CD4-positive, alpha-beta T cell treated with Interleukin-15 for 1 hour (primary cell): Measurements from ENCODE around the gene IL31RA.

Experiments used
- DNase-seq: peaks from one replicate; pipeline ENCODE4 v3.0.0-alpha.2; 2020

The IL31RA gene

GRCh38 chr5:55904152-55904551, 53.0 kb downstream of the IL31RA start:
- DNase-seq = no peak

GRCh38 chr5:55905251-55905650, 54.1 kb downstream of the IL31RA start:
- DNase-seq = no peak

GRCh38 chr5:55907927-55908326, 56.8 kb downstream of the IL31RA start:
- no peak for DNase-seq

- no peak for DNase-seq
Measured at GRCh38 chr5:55908804-55909203, 57.6 kb downstream of the IL31RA start.

GRCh38 chr5:55911784-55912653, 60.9 kb downstream of the IL31RA start:
- no peak for DNase-seq

- no peak for DNase-seq
Measured at GRCh38 chr5:55913466-55914413, 62.6 kb downstream of the IL31RA start.

GRCh38 chr5:55914971-55915370, 63.8 kb downstream of the IL31RA start:
- no peak for DNase-seq

- DNase-seq = no peak
Measured at GRCh38 chr5:55915783-55916182, 64.6 kb downstream of the IL31RA start.

GRCh38 chr5:55916986-55917385, 65.8 kb downstream of the IL31RA start:
- DNase-seq = no peak

- no peak for DNase-seq
Measured at GRCh38 chr5:55917402-55918086, 66.4 kb downstream of the IL31RA start.

GRCh38 chr5:55918087-55919035, 67.2 kb downstream of the IL31RA start:
- no peak for DNase-seq

GRCh38 chr5:55919625-55920024, 68.5 kb downstream of the IL31RA start:
- no peak for DNase-seq

- no peak for DNase-seq
Measured at GRCh38 chr5:55920784-55921183, 69.6 kb downstream of the IL31RA start.

- DNase-seq = no peak
Measured at GRCh38 chr5:55921617-55922016, 70.5 kb downstream of the IL31RA start.

- no peak for DNase-seq
Measured at GRCh38 chr5:55923177-55923771, 72.1 kb downstream of the IL31RA start.

GRCh38 chr5:55923865-55924500, 72.8 kb downstream of the IL31RA start:
- no peak for DNase-seq

- no peak for DNase-seq
Measured at GRCh38 chr5:55924744-55925143, 73.6 kb downstream of the IL31RA start.

GRCh38 chr5:55925181-55925580, 74.0 kb downstream of the IL31RA start:
- DNase-seq = no peak

GRCh38 chr5:55925712-55926111, 74.6 kb downstream of the IL31RA start:
- DNase-seq = no peak

GRCh38 chr5:55926476-55926875, 75.3 kb downstream of the IL31RA start:
- no peak for DNase-seq
